Right renal pelvis (tissue), 4 donors: ENCODE data around the gene RACK1. TPM values are rescaled to one million over a fixed set of nuclear protein-coding genes. Genes with fewer than 3 reads are reported as not detected.

ENCODE experiments used
- DNase-seq, 4 donors: peaks; one replicate each; pipeline ENCODE4 v3.0.0-alpha.2; 2013; ENCODE audit warnings: low read depth in 4 of 4, low spot score in 3 of 4, missing footprints in 1 of 4
- polyA plus RNA-seq, 4 donors: library from polyadenylated mRNA; unstranded; fragments of 120-200 nt; gene quantifications; one replicate each; pipeline ENCODE4 v1.2.1, GENCODE V29; 2013; ENCODE audit not compliant: insufficient read length in 4 of 4

The RACK1 gene
- polyA plus RNA-seq, 4 donors, result 2,414 to 2,717 (median 2,483) TPM

GRCh38 chr5:181259974-181260719 is 16.4 kb upstream of the RACK1 start:
- DNase-seq, result no peak

- no peak for DNase-seq
These were observed 15.6 kb upstream of the RACK1 start for GRCh38 chr5:181259283-181259682.

GRCh38 chr5:181258576-181258975 is 14.9 kb upstream of the RACK1 start:
- no peak for DNase-seq

GRCh38 chr5:181255836-181256578 is 12.3 kb upstream of the RACK1 start:
- no peak for DNase-seq

GRCh38 chr5:181255276-181255675 is 11.6 kb upstream of the RACK1 start:
- DNase-seq, result no peak

GRCh38 chr5:181248277-181248676 is 4.6 kb upstream of the RACK1 start:
- DNase-seq, result no peak

GRCh38 chr5:181246276-181247049 is 2.8 kb upstream of the RACK1 start:
- DNase-seq, result peak in 3 of 4 donors; percentile 73 to 81 (median 75)

- no peak for DNase-seq
These were observed 1.9 kb upstream of the RACK1 start for GRCh38 chr5:181245427-181246275.

GRCh38 chr5:181243018-181243563 is 615 bp downstream of the RACK1 start:
- no peak for DNase-seq

GRCh38 chr5:181242031-181242451 is 1.7 kb downstream of the RACK1 start:
- no peak for DNase-seq

- no peak for DNase-seq
These were observed 2.2 kb downstream of the RACK1 start for GRCh38 chr5:181241393-181241975.

GRCh38 chr5:181239062-181239663 is 4.5 kb downstream of the RACK1 start:
- no peak for DNase-seq

- DNase-seq, result no peak
These were observed 5.8 kb downstream of the RACK1 start for GRCh38 chr5:181237729-181238385.

- no peak for DNase-seq
These were observed 6.6 kb downstream of the RACK1 start for GRCh38 chr5:181236954-181237641.

GRCh38 chr5:181236471-181236870 is 7.2 kb downstream of the RACK1 start:
- DNase-seq, result no peak

GRCh38 chr5:181235689-181236366 is 7.9 kb downstream of the RACK1 start:
- DNase-seq, result no peak

- DNase-seq, result no peak
These were observed 8.4 kb downstream of the RACK1 start for GRCh38 chr5:181235323-181235688.
